ENCODE data around the gene METTL16. TPM values are rescaled to one million over a fixed set of nuclear protein-coding genes. Genes with fewer than 3 reads are reported as not detected.

The METTL16 gene
- total and polyA plus RNA-seq, 2 of the 8 experiments (the other 6 are each of a cell fraction or from before 2014, with no cell fraction given): 22.8 to 59.4 TPM

DNA sequence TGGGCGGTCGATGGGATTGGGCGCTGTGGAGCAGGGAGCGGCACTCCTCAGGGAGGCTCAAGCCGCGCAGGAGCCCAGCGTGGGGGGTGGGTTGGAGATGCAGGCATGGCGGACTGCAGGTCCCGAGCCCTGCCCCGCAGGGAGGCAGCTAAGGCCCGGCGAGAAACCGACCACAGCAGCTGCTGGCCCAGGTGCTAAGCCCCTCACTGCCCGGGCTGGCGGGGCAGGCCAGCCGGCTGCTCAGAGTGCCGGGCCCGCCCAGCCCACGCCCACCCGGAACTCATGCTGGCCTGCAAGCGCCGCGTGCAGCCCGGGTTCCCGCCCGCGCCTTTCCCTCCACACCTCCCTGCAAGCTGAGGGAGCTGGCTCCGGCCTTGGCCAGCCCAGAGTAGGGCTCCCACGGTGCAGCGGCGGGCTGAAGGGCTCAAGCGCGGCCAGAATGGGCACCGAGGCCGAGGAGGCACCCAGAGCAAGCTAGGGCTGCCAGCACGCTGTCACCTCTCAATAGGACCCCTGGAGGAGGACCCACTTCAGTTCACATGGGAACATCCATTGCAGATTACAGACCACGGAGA, 20.5 kb upstream of the METTL16 start:
- Histone ChIP-seq H2BK15ac (ENCODE audit: low read length) (no peak overlapping the region), H3K4me3 (ENCODE audit: extremely low read depth in 1 of 4, insufficient read depth in 2 of 4, low read depth in 3 of 4, low read length in 4 of 4) (no peak overlapping the region), H3K79me1 (ENCODE audit: low read depth, low read length) (no peaks in the 10 kb centered on the region), H3K79me2 (ENCODE audit: control insufficient read depth in 1 of 2, insufficient read depth in 2 of 2, low read length in 2 of 2) (no peaks in the 10 kb centered on the region), H3K9me3 (ENCODE audit: insufficient read depth in 2 of 2, low read depth in 1 of 2, low read length in 1 of 2) (peaks cover 0 to 2% of the 10 kb centered on the region in 2 experiments; a peak in 1 of 4 replicates), H3K27me3 (replicated peaks in 1 of 4; ENCODE audit: control insufficient read depth in 3 of 4, extremely low read depth in 1 of 4, insufficient read depth in 3 of 4, low read length in 3 of 4) (no peaks in the 10 kb centered on the region), H3K23me2 (ENCODE audit: low read depth, low read length) (no peaks in the 10 kb centered on the region), H2AFZ (ENCODE audit: low read length) (no peak overlapping the region), H3K27ac (ENCODE audit: low read depth, low read length) (no peak overlapping the region), H2BK12ac (ENCODE audit: low read depth, low read length) (no peak overlapping the region), H3K36me3 (ENCODE audit: control insufficient read depth in 2 of 4, insufficient read depth in 4 of 4, low read length in 3 of 4) (no peaks in the 10 kb centered on the region), H4K91ac (replicated peaks; ENCODE audit: insufficient read length, low read length) (no peak overlapping the region), H3K56ac (replicated peaks; ENCODE audit: insufficient read length, low read depth, low read length) (no peak overlapping the region), H3K18ac (ENCODE audit: extremely low read depth, low read length) (no peak overlapping the region), H2BK120ac (replicated peaks; ENCODE audit: low read depth, low read length) (no peak overlapping the region), H2BK20ac (ENCODE audit: low read length) (no peak overlapping the region), H3K4ac (replicated peaks; ENCODE audit: insufficient read length, low read depth, low read length) (no peak overlapping the region), H2AK5ac (ENCODE audit: low read depth, low read length) (no peak overlapping the region), H4K8ac (ENCODE audit: extremely low read depth, insufficient read depth, low read length) (peak overlapping the region; percentile 25), H2BK5ac (ENCODE audit: low read depth, low read length) (no peak overlapping the region), H3K14ac (ENCODE audit: insufficient read length) (no peak overlapping the region), H4K20me1 (replicated peaks in 1 of 2; ENCODE audit: control insufficient read depth in 1 of 2, insufficient read depth in 2 of 2, low read length in 2 of 2) (no peaks in the 10 kb centered on the region), H4K5ac (ENCODE audit: insufficient read length, low read depth, low read length) (no peak overlapping the region), H3K4me2 (ENCODE audit: insufficient read depth in 1 of 2, low read depth in 2 of 2, low read length in 2 of 2) (no peak overlapping the region), H3K9ac (replicated peaks in 1 of 4; ENCODE audit: extremely low read depth in 1 of 4, low read depth in 3 of 4, low read length in 3 of 4) (no peak overlapping the region), H3K4me1 (replicated peaks in 1 of 4; ENCODE audit: control insufficient read depth in 3 of 4, insufficient read depth in 4 of 4, low read length in 3 of 4) (no peaks in the 10 kb centered on the region), H3K23ac (ENCODE audit: insufficient read length) (no peak overlapping the region)
- DNase-seq (ENCODE audit: low read depth in 1 of 2, low spot score in 2 of 2) (no peak), FAIRE-seq (no peak)
- ChIA-PET CTCF (ENCODE audit: partially characterized antibody) (interaction anchor here (1.1 to 1.7 kb wide), 4 partner anchors 11 to 142 kb away, joined by 4 read pairs; no protein-coding TSS in a partner anchor), POLR2A (ENCODE audit: partially characterized antibody) (no interaction called here)
- TF ChIP-seq ZNF274 (IDR thresholded peaks at IDR 0.05; ENCODE audit: borderline replicate concordance, extremely low read depth, low read length): no peak
- TF ChIP-seq, protein P1, sequence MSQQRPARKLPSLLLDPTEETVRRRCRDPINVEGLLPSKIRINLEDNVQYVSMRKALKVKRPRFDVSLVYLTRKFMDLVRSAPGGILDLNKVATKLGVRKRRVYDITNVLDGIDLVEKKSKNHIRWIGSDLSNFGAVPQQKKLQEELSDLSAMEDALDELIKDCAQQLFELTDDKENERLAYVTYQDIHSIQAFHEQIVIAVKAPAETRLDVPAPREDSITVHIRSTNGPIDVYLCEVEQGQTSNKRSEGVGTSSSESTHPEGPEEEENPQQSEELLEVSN (IDR thresholded peaks at IDR 0.05): peak; percentile 15; the same call in 1 of the 2 replicates
- 96% methylated on average over 27 of the region's 37 CpGs; no CpG with 5 or more reads in 1 of the 2 experiments for WGBS, 2 experiments (ENCODE audit: extremely low coverage in 1 of 2, insufficient coverage in 1 of 2, insufficient read length in 1 of 2, insufficient replicate concordance in 2 of 2, low coverage in 1 of 2, low lambda C conversion rate in 2 of 2, missing lambda C conversion rate in 1 of 2)
